ENCODE results near the gene RASD2.
"Not testable (repeated sequence)": the region's sequence is repeated elsewhere in the genome, so short reads cannot be mapped to it uniquely, and the experiment has no call there.

RASD2 gene, protein sequence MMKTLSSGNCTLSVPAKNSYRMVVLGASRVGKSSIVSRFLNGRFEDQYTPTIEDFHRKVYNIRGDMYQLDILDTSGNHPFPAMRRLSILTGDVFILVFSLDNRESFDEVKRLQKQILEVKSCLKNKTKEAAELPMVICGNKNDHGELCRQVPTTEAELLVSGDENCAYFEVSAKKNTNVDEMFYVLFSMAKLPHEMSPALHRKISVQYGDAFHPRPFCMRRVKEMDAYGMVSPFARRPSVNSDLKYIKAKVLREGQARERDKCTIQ

DNA sequence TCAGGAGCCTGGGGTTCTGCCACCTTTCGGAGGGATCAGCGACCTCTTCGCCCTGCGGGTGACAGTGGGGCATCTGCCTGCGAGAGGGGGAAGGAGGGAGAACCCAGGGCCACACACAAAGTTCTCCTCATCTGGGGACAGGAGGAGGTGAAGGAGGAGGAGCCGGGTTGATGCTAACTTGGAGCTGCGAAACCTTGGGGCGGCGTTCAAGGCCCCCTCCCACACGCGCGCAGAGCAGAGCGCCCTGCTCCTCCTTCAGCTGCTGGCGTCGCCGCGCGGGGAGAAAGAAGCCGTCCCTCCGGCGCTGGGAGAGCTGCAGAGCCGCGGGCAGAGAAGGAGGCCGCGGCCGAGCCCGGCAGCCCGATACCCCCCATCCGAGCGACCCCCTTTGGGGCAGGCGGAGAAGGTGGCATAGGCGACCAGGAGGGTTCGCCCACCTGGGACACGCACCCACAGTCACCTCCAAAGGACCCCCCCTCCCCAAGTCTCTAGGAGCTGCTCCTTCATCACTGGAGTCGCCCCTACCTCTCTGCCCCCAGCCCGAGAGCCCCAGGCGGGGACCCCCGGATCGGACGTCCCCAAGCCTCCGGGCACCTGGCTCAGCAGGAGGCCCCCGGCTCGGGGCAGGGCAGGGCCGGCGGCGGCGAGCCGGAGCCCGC, at the start of gene RASD2:
Gene RASD2, plus strand, starts transcription at position 237 of the 659 bp plus-strand sequence. CDS start 5,979 bp downstream, outside the sequence.
- DNase-seq (ENCODE audit: low read depth, low spot score) = no peak

DNA sequence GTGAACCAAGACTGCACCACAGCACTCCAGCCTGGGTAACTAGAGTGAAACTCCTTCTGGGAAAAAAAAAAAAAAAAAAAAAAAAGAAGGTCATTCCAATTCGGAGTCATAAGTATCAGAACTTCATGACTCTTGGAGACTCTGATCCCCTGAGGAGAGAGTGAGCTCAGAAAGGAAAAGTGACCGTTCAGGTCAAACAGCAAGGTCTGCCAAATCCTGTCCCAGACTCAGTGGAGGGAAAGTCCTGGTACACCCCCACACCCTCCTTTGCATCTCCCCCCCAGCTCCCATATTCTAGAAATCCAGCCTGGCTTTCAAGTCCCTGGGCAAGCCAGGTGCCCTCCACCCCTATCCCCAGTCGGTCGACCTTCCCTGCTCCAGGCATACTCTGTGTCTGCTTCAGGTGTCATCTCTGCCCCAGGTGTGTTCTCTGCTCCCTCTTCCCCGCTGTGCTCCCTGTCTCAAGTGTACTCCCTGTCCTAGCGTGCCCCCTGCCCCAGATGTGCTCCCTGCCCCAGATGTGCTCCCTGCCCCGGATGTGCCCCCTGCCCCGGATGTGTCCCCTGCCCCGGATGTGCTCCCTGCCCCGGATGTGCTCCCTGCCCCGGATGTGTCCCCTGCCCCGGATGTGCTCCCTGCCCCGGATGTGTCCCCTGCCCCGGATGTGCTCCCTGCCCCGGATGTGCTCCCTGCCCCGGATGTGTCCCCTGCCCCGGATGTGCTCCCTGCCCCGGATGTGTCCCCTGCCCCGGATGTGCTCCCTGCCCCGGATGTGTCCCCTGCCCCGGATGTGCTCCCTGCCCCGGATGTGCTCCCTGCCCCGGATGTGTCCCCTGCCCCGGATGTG, 49.3 kb upstream of the RASD2 start:
- DNase-seq (ENCODE audit: low read depth, low spot score) = not testable (repeated sequence)

DNA sequence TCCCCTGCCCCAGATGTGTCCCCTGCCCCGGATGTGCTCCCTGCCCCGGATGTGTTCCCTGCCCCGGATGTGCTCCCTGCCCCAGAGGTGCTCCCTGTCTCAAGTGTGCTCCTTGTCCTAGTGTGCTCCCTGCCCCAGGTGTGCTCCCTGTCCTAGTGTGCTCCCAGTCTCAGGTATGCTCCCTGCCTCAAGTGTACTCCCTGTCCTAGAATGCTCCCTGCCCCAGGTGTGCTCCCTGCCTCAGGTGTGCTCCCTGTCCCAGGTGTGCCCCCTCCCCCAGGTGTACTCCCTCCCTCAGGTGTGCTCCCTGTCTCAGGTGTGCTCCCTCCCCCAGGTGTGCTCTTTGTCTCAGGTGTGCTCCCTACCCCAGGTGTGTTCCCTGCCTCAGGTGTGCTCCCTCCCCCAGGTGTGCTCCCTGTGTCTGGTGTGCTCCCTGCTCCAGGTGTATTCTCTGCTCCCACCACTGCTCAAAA, 48.7 kb upstream of the RASD2 start:
- DNase-seq (ENCODE audit: low read depth, low spot score) = no peak

DNA sequence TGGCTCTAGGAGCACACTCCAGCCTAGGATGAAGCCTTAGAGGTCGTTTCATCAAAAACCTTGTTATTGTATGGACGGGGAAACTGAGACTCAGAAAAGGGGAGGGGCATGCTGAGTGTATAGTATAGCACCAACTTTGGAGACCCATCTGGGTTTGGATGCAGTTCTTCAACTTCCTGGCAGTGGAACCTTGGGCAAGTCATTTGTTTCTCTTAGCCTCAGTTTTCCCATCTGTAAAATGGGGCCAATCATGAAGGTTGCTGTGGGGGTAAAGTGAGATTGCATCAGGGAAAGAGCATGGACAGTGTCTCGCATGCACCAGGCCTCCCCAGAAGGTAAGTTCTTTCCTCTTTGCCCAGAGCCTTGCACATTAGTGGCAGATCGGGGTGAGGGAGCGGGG, 47.6 kb upstream of the RASD2 start:
- no peak for DNase-seq (ENCODE audit: low read depth, low spot score)

DNA sequence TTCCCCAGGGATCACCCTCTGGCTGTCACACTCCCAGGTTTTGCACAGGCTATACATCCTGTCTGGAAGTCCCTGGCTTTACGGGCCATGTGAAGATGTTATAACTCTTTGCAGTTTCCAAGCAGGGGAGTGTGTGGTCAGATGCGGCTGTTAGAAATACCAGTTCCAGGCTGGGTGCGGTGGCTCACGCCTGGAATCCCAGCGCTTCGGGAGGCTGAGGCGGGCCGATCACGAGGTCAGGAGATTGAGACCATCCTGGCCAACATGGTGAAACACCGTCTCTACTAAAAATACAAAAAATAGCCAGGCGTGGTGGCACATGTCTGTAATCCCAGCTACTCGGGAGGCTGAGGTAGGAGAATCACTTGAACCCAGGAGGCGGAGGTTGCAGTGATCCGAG, 44.9 kb upstream of the RASD2 start:
- DNase-seq (ENCODE audit: low read depth, low spot score) = not testable (repeated sequence)

DNA sequence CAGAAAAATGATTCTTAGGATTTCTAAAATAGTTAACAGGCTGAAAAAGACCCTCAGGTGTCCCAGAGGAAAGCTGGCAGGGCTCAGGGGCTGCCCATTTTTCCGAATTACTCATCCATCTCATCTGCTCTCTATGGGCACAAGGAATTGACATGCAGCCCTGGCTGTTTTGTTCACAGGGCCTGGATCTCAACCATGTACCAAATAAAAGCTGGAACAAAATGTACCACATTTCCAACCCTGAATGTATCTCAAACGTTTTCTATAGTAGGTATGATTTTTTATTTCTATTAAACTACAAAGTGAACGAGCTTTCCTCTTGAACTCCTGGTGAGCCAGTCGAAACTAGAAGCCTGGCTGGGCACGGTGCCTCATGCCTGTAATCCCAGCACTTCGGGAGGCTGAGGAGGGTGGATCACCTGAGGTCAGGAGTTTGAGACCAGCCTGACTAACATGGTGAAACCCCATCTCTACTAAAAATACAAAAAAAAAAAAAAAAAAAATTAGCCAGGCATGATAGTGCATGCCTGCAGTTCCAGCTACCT, 43.8 kb upstream of the RASD2 start:
- DNase-seq (ENCODE audit: low read depth, low spot score) = no peak

DNA sequence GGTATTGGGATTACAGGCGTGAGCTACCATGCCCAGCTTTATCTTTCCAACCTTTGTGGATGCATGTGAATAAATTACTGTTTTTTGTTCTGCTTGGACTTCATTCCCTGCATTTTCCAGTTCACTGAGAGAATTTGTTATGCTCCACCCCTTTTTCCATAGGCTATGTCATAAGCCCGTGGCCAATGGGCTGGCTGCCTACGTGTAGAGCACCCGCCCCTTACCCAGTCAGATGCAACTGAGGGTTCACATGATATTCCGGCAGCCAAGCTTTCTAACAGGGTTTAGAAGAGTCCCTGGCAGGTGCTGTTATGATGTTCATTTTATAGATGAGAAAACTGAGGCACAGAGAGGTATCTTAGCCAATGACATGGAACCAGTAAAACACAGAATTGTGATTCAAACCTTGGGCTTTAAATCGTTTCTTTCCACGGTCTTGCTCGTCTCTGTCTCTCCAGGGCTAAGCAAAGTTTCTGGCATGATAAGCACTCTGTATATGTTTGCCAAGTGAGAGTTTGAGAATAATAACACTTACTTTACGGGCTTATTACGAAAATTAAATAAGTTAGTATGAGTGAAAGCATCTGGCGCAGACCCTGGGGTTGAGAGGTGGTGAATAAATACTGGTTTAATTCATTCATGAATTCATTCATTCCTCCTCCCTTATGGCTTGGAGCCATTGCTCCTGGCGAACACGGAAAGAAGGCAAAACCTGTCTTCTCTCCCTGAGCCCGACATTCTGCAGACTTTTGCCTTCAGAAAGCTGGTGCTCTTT, 42.4 kb upstream of the RASD2 start:
- no peak for DNase-seq (ENCODE audit: low read depth, low spot score)

DNA sequence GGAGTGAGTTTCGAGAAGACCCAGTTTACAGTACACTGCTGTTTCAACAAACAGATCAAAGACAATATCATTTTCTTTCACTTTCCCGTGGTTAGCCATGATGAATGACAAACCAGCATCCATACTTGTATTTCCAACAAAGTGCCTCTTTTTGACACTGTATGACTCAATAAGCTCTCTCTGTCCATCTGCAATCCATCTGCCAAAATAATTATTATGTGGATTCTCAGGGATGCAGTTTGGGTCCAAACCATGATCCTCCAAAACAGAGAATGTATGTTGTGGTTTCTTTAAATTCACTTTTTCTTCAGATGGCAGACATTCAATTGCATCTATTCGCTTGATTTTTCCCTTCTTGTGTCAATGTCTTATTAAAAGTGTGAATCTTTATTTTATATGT, 37.8 kb upstream of the RASD2 start:
- DNase-seq (ENCODE audit: low read depth, low spot score) = no peak

DNA sequence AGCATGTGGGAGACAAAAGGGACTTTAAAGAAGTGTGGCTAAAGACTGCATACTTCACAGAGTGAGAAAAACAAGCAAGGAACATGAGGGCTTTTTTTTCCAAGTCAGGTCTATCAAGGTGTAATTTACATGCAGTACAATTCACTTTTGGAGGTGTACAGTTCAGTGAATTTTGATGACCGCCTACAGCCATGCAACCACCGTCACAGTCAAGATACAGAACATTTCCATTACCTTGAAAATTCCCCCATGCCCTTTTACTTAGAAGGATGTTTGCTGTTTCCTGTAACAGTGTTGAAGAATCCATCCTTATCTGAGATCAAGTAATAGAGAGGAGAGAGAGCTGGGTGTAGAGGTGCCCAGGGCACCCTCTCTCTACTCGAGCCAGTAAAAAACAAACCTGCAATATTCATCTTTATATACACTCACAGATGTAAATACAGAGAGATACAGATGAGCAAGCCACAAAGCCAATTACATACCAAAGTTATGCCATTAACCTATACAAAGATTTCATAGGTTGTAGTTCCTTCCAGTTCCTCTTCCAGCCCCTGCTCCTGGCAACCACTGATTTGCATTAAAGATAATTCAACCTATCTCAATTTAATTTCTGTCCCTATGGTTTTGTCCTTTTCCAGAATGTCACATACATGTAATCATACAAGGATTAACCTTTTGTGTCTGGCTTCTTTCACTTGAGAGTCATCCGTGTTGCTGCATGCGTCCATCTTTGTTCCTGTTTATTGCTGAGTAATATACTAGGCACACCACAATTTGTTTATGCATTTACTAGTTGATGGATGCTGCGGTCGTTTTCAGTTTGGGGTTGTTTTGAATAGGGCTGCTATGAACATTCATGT, 35.0 kb upstream of the RASD2 start:
- DNase-seq (ENCODE audit: low read depth, low spot score) = no peak

DNA sequence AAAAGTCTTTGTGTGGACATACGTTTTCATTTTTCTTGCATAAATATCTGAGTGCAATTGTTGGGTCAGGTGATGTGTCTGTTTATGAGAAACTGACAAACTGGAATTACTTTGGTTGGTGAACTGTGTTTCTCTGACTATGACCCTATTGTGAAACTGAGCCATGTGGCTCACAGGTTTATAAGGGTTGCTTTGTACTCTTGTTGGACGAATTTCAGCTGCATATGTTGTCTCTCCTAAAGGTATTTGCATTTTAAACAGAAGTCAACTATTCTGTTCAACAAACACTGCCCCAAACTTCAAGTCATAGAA, 34.4 kb upstream of the RASD2 start:
- DNase-seq (ENCODE audit: low read depth, low spot score) = no peak

DNA sequence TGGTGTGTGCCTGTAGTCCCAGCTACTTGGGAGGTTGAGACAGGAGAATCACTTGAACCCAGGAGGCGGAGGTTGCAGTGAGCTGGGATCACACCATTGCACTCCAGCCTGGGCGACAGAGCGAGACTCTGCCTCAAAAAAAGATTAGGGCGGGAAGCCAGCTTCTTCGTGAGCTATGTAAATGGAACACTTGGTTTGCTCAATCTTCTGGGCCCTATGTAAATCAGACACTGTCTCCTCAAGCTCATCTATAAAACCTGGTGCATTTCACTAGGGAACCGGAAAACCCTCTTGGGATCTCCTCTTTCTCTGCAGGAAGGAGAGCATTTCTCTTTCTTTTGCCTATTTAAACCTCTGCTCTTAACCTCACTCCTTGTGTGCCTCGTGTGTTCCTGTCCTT, 32.8 kb upstream of the RASD2 start:
- DNase-seq (ENCODE audit: low read depth, low spot score) = not testable (repeated sequence)

DNA sequence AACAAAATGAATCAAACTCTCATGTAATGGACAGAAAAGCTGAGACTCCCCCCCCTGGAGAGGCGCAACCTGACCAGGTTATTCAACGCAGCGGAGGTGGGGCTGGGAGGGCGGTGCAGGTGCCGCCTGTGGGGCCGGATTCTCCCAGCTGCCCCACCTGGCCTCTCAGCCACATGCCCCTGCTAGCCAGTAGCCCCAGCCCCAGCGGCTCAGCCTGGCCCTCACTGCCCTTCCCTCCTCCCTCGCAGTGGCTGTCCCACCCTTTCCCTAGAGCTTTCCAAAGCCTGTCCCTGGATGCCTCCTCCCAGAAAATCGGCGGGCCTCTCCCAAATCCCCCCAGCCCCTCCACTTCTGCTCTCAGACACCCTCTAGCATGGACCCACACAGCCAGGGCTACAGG, 31.2 kb upstream of the RASD2 start:
- DNase-seq (ENCODE audit: low read depth, low spot score) = no peak

DNA sequence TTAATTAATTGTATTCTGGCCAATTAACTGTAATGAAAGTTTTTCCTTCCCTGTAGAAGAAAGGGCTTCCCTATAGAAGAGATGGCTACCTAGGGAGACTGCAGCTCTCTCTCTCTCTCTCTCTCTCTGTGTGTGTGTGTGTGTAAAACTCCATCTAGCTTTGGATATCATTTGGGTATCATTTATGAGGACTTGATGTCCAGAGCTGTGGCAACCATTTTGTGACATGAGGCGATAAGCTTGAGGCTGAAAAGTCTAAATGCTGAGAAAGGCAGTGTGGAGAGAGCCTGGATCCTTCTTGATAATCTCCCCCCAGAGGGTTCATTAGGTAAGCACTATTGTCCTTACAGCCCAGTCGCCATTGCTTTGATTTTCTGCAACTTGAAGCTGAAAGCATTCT, 30.7 kb upstream of the RASD2 start:
- no peak for DNase-seq (ENCODE audit: low read depth, low spot score)

DNA sequence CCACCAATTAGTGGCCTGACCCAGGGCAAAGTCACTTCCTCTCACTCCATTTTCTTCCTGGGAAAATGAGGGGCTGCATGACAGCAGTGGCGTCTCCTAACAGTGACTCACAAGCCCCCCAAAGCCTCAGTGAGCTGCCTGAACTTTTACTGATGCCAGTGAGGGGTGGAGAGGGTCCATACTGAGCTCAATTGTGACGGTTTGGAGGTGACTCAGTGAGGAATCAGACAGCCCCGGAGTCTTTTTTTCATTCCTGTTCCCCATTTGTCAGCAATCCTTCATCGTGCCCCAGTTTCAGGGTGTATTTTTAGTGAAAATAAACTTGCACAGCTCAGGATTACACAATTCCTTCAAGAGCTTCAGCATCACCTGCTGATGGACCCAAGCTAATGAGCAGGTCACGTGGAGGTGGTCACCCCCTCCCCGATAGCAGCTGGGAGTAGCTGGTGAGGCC, 30.1 kb upstream of the RASD2 start:
- DNase-seq (ENCODE audit: low read depth, low spot score) = no peak

DNA sequence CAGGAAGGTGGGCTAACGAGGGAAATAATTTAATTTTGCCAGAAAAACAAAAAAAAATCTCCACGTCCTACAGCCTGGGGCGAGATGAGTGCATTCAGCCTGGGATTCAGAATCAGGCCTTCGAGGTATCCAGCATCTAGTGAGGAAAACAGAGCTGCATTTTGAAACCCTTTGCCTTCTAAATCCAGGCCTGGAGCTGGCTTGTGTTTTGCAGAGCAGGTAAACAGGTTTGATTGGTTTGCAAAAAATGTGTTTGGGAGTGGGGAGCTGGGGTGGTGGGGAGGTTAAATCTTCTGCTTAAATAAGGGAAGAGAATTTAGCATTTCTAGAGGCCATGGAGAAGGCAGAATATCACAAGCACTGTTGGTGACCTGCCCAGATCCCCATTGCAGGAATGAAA, 29.7 kb upstream of the RASD2 start:
- DNase-seq (ENCODE audit: low read depth, low spot score) = no peak

DNA sequence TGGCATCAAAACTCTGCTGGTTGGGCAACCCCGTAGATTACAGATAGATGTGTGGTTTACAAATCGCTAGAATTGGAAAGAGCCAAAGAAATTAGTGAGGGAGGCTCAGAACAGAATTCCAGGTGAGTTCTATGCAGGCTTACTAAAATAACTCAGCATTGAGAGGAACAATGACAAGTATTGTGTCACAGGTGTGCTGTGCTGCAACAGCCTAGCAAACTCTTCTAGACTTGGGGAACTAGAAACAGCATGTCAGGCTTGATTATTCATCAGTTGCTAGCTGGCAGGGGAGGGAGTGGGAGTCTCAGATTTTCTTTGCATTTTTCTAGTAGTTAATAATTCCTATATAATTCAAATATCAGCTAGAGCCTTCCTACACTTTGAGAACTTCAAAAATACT, 26.3 kb upstream of the RASD2 start:
- no peak for DNase-seq (ENCODE audit: low read depth, low spot score)

DNA sequence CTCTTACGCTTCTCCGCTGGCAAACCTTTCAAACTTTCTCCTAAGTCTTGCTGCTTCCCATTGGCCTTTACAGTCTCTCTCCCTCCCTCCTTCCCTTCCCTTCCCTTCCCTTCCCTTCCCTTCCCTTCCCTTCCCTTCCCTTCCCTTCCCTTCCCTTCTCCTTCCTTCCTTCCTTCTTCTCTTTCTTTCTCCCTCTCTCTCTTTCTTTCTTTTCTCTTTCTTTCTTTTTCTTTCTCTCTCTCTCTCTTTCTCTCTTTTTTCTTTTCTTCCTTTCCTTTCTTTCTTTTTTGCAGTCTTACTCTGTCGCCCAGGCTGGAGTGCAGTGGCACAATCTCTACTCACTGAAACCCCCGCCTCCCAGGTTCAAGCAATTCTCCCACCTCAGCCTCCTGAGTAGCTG, 24.7 kb upstream of the RASD2 start:
- DNase-seq (ENCODE audit: low read depth, low spot score) = not testable (repeated sequence)

DNA sequence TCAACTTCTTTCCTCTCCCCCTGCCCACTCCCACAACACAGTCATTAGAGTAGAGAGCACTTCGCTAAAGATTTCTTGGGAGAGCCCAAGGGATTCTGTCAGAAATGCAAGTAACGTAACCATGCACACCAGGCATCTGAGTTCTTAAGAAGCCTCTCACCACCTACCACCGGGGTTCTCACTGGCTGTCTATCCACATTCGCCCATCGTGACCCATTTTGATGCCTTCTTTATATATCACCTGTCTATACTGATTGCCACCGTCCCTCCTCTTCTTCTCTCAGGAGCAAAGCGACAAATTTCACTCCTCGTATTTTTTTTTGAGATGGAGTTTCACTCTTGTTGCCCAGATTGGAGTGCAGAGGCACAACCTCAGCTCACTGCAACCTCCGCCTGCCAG, 23.9 kb upstream of the RASD2 start:
- DNase-seq (ENCODE audit: low read depth, low spot score) = no peak

DNA sequence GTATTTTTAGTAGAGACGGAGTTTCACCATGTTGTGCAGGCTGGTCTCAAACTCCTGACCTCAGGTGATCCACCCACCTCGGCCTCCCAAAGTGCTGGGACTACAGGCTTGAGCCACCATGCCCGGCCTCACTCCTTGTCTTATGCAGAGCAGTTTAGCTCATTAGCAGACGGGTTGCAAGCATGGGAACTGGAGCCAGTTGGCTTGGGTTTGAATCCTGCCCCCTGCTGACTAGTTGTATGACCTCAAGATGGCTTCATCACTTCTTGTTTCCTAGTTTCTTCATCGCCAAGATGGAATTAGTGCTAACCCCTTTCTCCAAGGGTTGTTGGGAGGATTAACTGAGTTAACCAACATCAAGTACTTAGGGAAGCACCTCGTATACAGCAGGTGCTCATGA, 23.4 kb upstream of the RASD2 start:
- DNase-seq (ENCODE audit: low read depth, low spot score) = no peak

DNA sequence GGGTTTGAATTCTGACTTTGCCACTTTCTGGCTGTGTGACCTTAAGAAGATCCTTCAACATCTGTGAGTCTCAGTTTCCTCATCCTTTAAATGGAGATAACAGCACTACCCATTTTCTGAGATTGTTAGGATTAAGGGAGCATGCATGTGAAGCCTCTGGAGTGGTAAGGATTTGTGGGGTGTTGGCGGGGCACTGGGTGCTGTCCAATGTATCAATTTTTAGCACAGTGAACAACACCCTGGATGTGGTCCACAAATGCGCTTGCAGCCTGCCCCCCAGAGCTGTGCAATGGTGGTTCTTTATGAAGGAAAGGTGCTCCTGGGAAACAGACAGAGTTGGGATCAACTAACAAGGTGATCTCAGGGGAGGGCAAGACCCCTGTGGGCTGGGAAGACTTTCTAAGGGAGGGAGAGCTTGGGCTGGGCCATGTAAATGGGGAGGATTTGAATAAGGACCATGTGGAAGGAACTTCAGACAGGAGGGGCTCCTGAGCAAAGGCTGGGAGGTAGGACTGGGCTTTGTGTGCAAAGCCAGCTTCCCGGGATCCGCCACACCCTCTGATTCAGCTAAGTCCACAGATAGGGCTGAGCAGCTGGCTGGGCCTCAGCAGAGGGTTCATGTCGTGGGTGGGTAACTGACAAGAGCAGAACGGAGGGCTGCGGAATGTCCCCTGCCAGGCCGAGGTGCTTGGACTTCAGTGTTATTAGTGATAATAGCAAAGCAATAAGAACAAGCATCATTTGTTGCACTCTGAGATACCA, 22.7 kb upstream of the RASD2 start:
- DNase-seq (ENCODE audit: low read depth, low spot score) = no peak
